TTC549 (cell line): ENCODE measurements around the gene ALDH3B2.

Source experiments
- FAIRE-seq: peaks from 2 replicates; lab custom pipeline; 2012; peaks lifted over from hg19 to GRCh38; lab: Jason Lieb, UNC

The ALDH3B2 gene

GRCh38 chr11:67612751-67613150, 61.7 kb downstream of the ALDH3B2 start:
- FAIRE-seq: no peak
